GM13977 (cell line): Measurements from ENCODE around the gene OLIG2.
A peak's percentile ranks its signal among the peaks of the same experiment; 100 is the strongest.

Experiments used
- DNase-seq: peaks from one replicate; pipeline ENCODE4 v3.0.0; 2012; ENCODE audit warnings: low spot score
- in situ Hi-C: fragments of 300-500 bp; cut with MboI; formaldehyde crosslinking; loops from one replicate; pipeline ENCODE4 v1.12.0; 2022; ENCODE audit warnings: low sequenced_read_pairs, low pct_unique_long_range_greater_than_20kb, mixed read lengths, inconsistent platforms; ENCODE audit not compliant: unreplicated experiment
- TF ChIP-seq, protein P1 (sequence below): IDR thresholded peaks from 2 replicates; pipeline ENCODE4 v1.5.1; 2012; ENCODE audit warnings: mild to moderate bottlenecking, control low read depth; ENCODE audit not compliant: insufficient read depth; ENCODE audit errors: extremely low read depth, missing control alignments

OLIG2 gene

GRCh38 chr21:33025489-33026442, at the start of gene OLIG2:
Gene OLIG2 (plus strand): TSS chr21:33025935. CDS start chr21:33026863, 928 bp downstream.
- peak; percentile 41 for DNase-seq
- in situ Hi-C loops: no loop called here
- TF ChIP-seq, protein P1, sequence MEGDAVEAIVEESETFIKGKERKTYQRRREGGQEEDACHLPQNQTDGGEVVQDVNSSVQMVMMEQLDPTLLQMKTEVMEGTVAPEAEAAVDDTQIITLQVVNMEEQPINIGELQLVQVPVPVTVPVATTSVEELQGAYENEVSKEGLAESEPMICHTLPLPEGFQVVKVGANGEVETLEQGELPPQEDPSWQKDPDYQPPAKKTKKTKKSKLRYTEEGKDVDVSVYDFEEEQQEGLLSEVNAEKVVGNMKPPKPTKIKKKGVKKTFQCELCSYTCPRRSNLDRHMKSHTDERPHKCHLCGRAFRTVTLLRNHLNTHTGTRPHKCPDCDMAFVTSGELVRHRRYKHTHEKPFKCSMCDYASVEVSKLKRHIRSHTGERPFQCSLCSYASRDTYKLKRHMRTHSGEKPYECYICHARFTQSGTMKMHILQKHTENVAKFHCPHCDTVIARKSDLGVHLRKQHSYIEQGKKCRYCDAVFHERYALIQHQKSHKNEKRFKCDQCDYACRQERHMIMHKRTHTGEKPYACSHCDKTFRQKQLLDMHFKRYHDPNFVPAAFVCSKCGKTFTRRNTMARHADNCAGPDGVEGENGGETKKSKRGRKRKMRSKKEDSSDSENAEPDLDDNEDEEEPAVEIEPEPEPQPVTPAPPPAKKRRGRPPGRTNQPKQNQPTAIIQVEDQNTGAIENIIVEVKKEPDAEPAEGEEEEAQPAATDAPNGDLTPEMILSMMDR: no peak

DNA sequence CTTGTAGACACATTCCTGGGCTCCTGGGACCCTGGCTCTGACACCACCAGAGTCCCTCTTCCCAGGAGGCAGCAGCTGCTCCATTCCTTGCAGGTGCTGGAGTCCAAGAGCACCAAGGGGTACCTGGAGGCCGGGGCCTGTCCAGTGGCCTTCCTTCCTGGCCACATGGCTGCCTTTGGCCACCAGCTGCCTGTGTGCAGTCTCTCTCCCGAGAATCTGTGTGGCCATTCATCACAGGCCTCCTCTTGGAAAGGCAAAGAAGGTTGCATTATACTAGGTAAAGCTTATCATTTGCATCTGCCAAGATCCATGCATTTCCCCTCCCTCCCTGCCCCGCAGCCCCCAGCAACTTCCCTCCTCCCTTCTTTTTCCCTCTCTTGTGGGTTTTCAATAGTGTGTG, 48.9 kb upstream of the OLIG2 start:
- DNase-seq: no peak
- in situ Hi-C loops: no loop called here
- TF ChIP-seq, protein P1: no peak

DNA sequence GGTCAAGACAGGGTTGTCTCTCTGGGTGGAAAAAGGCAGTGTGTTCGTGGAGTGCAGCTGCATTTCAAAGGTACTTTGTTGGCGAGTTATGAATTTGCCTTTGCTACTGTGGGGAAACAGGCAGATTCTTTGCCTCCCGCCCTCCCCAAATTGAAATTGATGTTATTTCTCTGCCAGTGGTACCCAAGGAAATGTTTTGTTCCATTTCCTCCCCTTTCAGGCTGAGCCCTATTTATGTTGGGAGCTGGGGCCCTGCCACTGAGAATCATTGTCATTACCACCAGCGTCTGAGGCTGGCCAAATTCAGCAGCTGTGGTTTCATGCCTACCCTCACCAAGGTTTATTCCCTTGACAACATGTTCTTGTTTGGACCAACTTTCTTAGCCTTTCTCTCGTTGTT, 48.5 kb upstream of the OLIG2 start:
- no peak for DNase-seq
- in situ Hi-C loops: no loop called here
- TF ChIP-seq, protein P1: no peak

GRCh38 chr21:32978331-32979270, 47.1 kb upstream of the OLIG2 start:
- TF ChIP-seq, protein P1: no peak
- in situ Hi-C loops: no loop called here
- DNase-seq: no peak

DNA sequence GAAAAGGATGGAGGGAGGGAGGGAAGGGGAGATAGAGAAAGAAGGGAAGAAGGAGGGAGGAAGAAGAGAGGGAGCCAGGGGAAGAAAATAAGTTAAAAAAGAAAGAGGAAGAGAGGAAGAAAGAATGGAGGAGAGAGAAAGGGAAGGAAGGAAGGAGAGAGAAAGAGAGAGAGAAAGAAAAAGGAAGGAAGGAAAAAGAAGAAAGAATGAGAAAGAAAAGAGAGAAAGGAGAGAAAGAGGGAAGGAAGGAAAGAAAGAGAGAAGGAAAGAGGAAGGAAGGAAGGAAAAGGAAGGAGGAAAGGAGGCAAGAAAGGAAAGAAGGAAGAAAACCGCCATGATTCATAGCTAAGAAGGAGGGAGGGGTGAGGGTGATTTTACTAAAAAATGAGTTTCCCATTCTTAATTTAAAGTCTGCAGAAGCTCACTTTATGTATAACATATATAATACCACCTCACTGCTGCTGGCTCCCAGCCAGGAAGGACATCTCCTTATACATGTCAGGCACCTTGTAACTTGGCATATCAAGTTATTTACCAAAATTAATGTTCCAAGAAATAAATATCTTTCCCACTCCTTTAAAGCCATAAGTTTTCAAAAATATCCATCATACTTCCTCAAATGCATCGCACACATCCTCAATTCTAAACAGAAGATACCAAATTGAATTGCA, 46.0 kb upstream of the OLIG2 start:
- in situ Hi-C loops: no loop called here

More for the DNA sequence above, 46.0 kb upstream of the OLIG2 start:
- no peak for DNase-seq
- TF ChIP-seq, protein P1: no peak
